Measurements from ENCODE around the gene HSFX2. TPM values are rescaled to one million over a fixed set of nuclear protein-coding genes. Genes with fewer than 3 reads are reported as not detected.
"Not testable (repeated sequence)": the region's sequence is repeated elsewhere in the genome, so short reads cannot be mapped to it uniquely, and the experiment has no call there.

Gene HSFX2
- total and polyA plus RNA-seq, 4 donors: 0.31 to 0.61 (median 0.41) TPM; not detected in 1

GRCh38 chrX:149628768-149629167 lies 33.7 kb upstream of the HSFX2 start:
- no peaks in the 10 kb centered on the region for H3K27me3 ChIP-seq (ENCODE audit: control insufficient read depth in 3 of 3, insufficient read depth in 3 of 3, low read length in 2 of 3)
- peaks cover 0 to 7% (median 4%) of the 10 kb centered on the region in 5 donors for H3K4me1 ChIP-seq (ENCODE audit: control insufficient read depth in 5 of 5, insufficient read depth in 5 of 5, low read length in 5 of 5)
- H3K9ac ChIP-seq (ENCODE audit: insufficient read depth in 1 of 2, low read length in 2 of 2): no peak overlapping the region
- WGBS, 2 donors: 75 to 92% methylated on average over 2 of the region's 2 CpGs
- H3K4me3 ChIP-seq: no peak overlapping the region
- no peaks in the 10 kb centered on the region for H3K36me3 ChIP-seq (ENCODE audit: control insufficient read depth in 4 of 4, insufficient read depth in 4 of 4, low read length in 4 of 4)
- ATAC-seq (ENCODE audit: insufficient read depth, low FRiP score) (no peak), DNase-seq (no peak)
- no peak overlapping the region for H3K27ac ChIP-seq (ENCODE audit: low read depth in 1 of 2, low read length in 1 of 2)
- H3K9me3 ChIP-seq (ENCODE audit: control insufficient read depth in 4 of 4, insufficient read depth in 3 of 4, low read length in 3 of 4): peaks cover 0 to 5% (median 0%) of the 10 kb centered on the region in 4 donors
- no peak for TF ChIP-seq CTCF (IDR thresholded peaks at IDR 0.05; ENCODE audit: control extremely low read depth, extremely low read depth)

GRCh38 chrX:149628280-149628679 lies 33.2 kb upstream of the HSFX2 start:
- WGBS, 2 donors: 92 to 98% methylated on average over 3 of the region's 3 CpGs
- Histone ChIP-seq H3K27me3 (ENCODE audit: control insufficient read depth in 3 of 3, insufficient read depth in 3 of 3, low read length in 2 of 3) (no peaks in the 10 kb centered on the region), H3K4me3 (no peak overlapping the region), H3K36me3 (ENCODE audit: control insufficient read depth in 4 of 4, insufficient read depth in 4 of 4, low read length in 4 of 4) (no peaks in the 10 kb centered on the region), H3K4me1 (ENCODE audit: control insufficient read depth in 5 of 5, insufficient read depth in 5 of 5, low read length in 5 of 5) (peaks cover 0 to 7% (median 4%) of the 10 kb centered on the region in 5 donors), H3K9ac (ENCODE audit: insufficient read depth in 1 of 2, low read length in 2 of 2) (no peak overlapping the region), H3K9me3 (ENCODE audit: control insufficient read depth in 4 of 4, insufficient read depth in 3 of 4, low read length in 3 of 4) (peaks cover 0 to 5% (median 0%) of the 10 kb centered on the region in 4 donors), H3K27ac (ENCODE audit: low read depth in 1 of 2, low read length in 1 of 2) (no peak overlapping the region)
- DNase-seq (no peak), ATAC-seq (ENCODE audit: insufficient read depth, low FRiP score) (no peak)
- TF ChIP-seq CTCF (IDR thresholded peaks at IDR 0.05; ENCODE audit: control extremely low read depth, extremely low read depth): no peak

GRCh38 chrX:149626829-149627228 lies 31.7 kb upstream of the HSFX2 start:
- H3K9me3 ChIP-seq (ENCODE audit: control insufficient read depth in 4 of 4, insufficient read depth in 3 of 4, low read length in 3 of 4); H3K27me3 ChIP-seq (ENCODE audit: control insufficient read depth in 3 of 3, insufficient read depth in 3 of 3, low read length in 2 of 3); ATAC-seq (ENCODE audit: insufficient read depth, low FRiP score); H3K9ac ChIP-seq (ENCODE audit: insufficient read depth in 1 of 2, low read length in 2 of 2); H3K4me3 ChIP-seq; H3K36me3 ChIP-seq (ENCODE audit: control insufficient read depth in 4 of 4, insufficient read depth in 4 of 4, low read length in 4 of 4); H3K27ac ChIP-seq (ENCODE audit: low read depth in 1 of 2, low read length in 1 of 2); DNase-seq; H3K4me1 ChIP-seq (ENCODE audit: control insufficient read depth in 5 of 5, insufficient read depth in 5 of 5, low read length in 5 of 5): not testable (repeated sequence)
- 73 to 90% methylated on average over 8 of the region's 8 CpGs for WGBS, 2 donors

- H3K4me1 ChIP-seq (ENCODE audit: control insufficient read depth in 5 of 5, insufficient read depth in 5 of 5, low read length in 5 of 5); H3K9ac ChIP-seq (ENCODE audit: insufficient read depth in 1 of 2, low read length in 2 of 2); H3K27ac ChIP-seq (ENCODE audit: low read depth in 1 of 2, low read length in 1 of 2); DNase-seq; H3K36me3 ChIP-seq (ENCODE audit: control insufficient read depth in 4 of 4, insufficient read depth in 4 of 4, low read length in 4 of 4); ATAC-seq (ENCODE audit: insufficient read depth, low FRiP score); H3K4me3 ChIP-seq; H3K9me3 ChIP-seq (ENCODE audit: control insufficient read depth in 4 of 4, insufficient read depth in 3 of 4, low read length in 3 of 4); H3K27me3 ChIP-seq (ENCODE audit: control insufficient read depth in 3 of 3, insufficient read depth in 3 of 3, low read length in 2 of 3): not testable (repeated sequence)
- WGBS, 2 donors: no CpG with 5 or more reads among the region's 1 CpG
Measured at GRCh38 chrX:149619662-149620061, 24.5 kb upstream of the HSFX2 start.

GRCh38 chrX:149618871-149619270 lies 23.8 kb upstream of the HSFX2 start:
- no peaks in the 10 kb centered on the region for H3K27me3 ChIP-seq (ENCODE audit: control insufficient read depth in 3 of 3, insufficient read depth in 3 of 3, low read length in 2 of 3)
- TF ChIP-seq CTCF (IDR thresholded peaks at IDR 0.05; ENCODE audit: control extremely low read depth, extremely low read depth): no peak
- WGBS, 2 donors: 62 to 92% methylated on average over 3 of the region's 3 CpGs
- H3K36me3 ChIP-seq (ENCODE audit: control insufficient read depth in 4 of 4, insufficient read depth in 4 of 4, low read length in 4 of 4): no peaks in the 10 kb centered on the region
- H3K4me3 ChIP-seq: no peak overlapping the region
- no peaks in the 10 kb centered on the region for H3K4me1 ChIP-seq (ENCODE audit: control insufficient read depth in 5 of 5, insufficient read depth in 5 of 5, low read length in 5 of 5)
- H3K27ac ChIP-seq (ENCODE audit: low read depth in 1 of 2, low read length in 1 of 2): no peak overlapping the region
- no peak for DNase-seq
- H3K9me3 ChIP-seq (ENCODE audit: control insufficient read depth in 4 of 4, insufficient read depth in 3 of 4, low read length in 3 of 4): peaks cover 0 to 6% (median 0%) of the 10 kb centered on the region in 4 donors
- no peak for ATAC-seq (ENCODE audit: insufficient read depth, low FRiP score)
- no peak overlapping the region for H3K9ac ChIP-seq (ENCODE audit: insufficient read depth in 1 of 2, low read length in 2 of 2)

All from lung (tissue), 12 donors.